Activated naive CD8-positive, alpha-beta T cell treated with anti-CD3 and anti-CD28 coated beads for 36 hours (primary cell): Measurements from ENCODE around the gene TFPI. TPM values are rescaled to one million over a fixed set of nuclear protein-coding genes. Genes with fewer than 3 reads are reported as not detected.
A peak's percentile ranks its signal among the peaks of the same experiment; 100 is the strongest.

Experiments used
- DNase-seq: peaks from one replicate; pipeline ENCODE4 v3.0.0; 2021
- H3K27ac Mint-ChIP-seq: one replicate; pipeline ENCODE4 v1.8.0; 2022; ENCODE audit warnings: mild to moderate bottlenecking, moderate library complexity, mixed read lengths
- H3K27me3 Mint-ChIP-seq: one replicate; pipeline ENCODE4 v1.8.0; 2022; ENCODE audit warnings: mild to moderate bottlenecking, mixed read lengths
- H3K36me3 Mint-ChIP-seq: one replicate; pipeline ENCODE4 v1.8.0; 2021; ENCODE audit warnings: mild to moderate bottlenecking, mixed read lengths
- H3K4me1 Mint-ChIP-seq: one replicate; pipeline ENCODE4 v1.8.0; 2021; ENCODE audit warnings: mixed read lengths
- H3K4me3 Mint-ChIP-seq: one replicate; pipeline ENCODE4 v1.8.0; 2022; ENCODE audit warnings: mild to moderate bottlenecking, moderate library complexity, mixed read lengths
- H3K9me3 Mint-ChIP-seq: one replicate; pipeline ENCODE4 v1.8.0; 2022; ENCODE audit warnings: mixed read lengths
- total RNA-seq, 2 experiments: library from RNA; stranded (reverse); gene quantifications; one replicate each; pipeline ENCODE4 v1.2.3, GENCODE V29; 2021

The TFPI gene
- total RNA-seq, 2 experiments from 2014 or later: not detected

DNA sequence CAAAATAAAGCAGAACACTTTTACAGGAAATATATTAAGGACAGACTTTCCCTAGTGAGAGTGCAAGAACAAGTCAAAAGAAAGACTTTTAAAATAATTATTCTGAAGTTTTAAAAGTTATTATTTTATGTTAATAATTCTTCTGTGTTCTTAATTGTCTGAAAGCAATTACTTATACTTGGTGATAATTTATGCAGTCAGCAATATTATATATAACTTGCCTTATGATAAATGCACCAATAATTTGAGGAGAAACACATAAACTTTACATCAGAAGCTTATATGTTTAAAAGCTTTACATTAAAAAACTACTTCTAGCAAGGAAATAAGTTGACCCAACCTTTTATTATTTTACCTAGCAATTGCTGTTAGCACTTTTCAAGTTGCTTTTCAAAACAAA, 102.7 kb downstream of the TFPI start:
- no peak overlapping the region for H3K4me3 Mint-ChIP-seq

DNA sequence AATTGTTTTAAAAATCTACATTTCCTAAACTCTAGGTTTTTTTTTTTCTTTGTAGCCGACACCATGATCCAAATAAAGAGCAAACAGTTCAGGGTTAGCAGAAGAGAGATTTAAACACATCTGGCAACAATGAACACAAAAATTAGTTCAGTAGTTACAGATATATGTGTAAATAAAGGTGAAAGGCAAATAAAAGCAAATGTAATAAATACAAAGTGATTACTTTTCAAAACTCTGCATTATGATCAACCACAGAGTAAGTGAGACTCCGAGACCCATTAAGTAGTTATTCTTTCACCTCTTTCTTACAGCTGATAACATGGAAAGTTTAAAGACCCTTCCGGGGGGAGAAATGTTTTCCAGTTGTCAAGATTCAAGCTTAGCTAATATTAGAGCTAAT, 106.9 kb downstream of the TFPI start:
- H3K4me1 Mint-ChIP-seq: peaks cover 6% of the 10 kb centered on the region
- no peaks in the 10 kb centered on the region for H3K27me3 Mint-ChIP-seq
- no peak overlapping the region for H3K27ac Mint-ChIP-seq
- no peak for DNase-seq
- no peaks in the 10 kb centered on the region for H3K36me3 Mint-ChIP-seq
- no peaks in the 10 kb centered on the region for H3K9me3 Mint-ChIP-seq
- H3K4me3 Mint-ChIP-seq: peak overlapping the region; percentile 32

More for the DNA sequence above, 102.7 kb downstream of the TFPI start:
- Mint-ChIP-seq H3K27ac (no peak overlapping the region), H3K4me1 (peaks cover 6% of the 10 kb centered on the region), H3K9me3 (no peaks in the 10 kb centered on the region), H3K36me3 (no peaks in the 10 kb centered on the region), H3K27me3 (no peaks in the 10 kb centered on the region)
- DNase-seq: no peak

DNA sequence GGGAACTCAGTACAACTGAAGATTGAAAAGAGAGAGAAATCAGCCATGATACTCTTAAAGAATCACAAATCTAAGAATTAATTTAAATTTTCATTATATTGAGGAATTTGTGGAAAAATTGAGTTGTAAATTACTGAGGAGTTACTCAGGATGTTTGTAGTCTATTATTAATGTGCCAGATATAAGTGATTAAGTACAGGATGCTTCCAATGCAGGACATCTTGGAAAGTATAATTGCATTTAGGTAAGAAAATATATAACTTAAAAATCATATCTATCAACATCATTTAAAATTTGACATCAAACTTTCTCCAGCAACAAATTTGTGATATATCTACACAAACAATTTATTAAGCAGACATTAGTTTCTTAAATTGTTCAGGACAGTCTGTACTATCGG, 107.5 kb downstream of the TFPI start:
- Mint-ChIP-seq H3K36me3 (no peaks in the 10 kb centered on the region), H3K9me3 (no peaks in the 10 kb centered on the region), H3K4me3 (no peak overlapping the region), H3K4me1 (peaks cover 6% of the 10 kb centered on the region), H3K27me3 (no peaks in the 10 kb centered on the region), H3K27ac (no peak overlapping the region)
- DNase-seq: no peak

DNA sequence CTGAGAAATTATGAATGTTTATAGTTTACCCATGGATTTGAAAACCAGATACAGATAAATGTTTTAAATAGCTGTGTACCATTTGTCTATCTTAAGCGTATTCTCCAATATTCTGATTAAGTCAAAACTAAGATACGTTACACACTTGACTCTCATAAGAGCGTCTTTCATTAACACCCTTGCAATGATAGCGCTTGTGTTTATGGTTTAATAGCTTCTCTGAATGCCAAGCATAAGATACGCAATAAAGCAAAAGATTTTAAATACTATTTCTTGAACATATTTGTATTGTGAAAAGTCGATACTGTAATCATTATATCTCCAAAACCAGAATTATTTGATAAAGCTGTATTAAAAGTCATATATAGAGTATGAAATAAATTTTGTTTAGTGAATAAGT, 109.2 kb downstream of the TFPI start:
- H3K4me3 Mint-ChIP-seq: no peak overlapping the region
- DNase-seq: no peak
- H3K36me3 Mint-ChIP-seq: no peaks in the 10 kb centered on the region
- H3K4me1 Mint-ChIP-seq: peaks cover 6% of the 10 kb centered on the region
- no peaks in the 10 kb centered on the region for H3K9me3 Mint-ChIP-seq
- no peaks in the 10 kb centered on the region for H3K27me3 Mint-ChIP-seq
- H3K27ac Mint-ChIP-seq: no peak overlapping the region

DNA sequence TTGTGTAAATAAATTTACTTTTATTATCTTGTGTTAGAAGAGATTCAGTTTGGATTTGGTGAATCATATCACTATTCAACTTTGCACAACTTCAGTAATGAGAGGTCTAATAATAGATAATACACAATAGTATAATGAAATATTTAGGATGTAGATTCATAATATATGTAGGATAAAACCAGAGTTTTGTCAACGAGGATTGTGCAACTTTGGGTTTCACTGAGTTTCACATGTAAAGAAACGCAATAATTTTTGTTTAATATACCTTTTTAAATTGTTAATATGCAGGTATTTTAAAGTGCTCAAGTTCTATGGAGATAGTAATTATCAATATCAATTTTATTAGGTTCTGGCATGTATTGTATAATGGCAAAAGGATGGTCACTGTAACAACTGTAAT, 111.5 kb downstream of the TFPI start:
- H3K4me3 Mint-ChIP-seq: no peak overlapping the region
- H3K27ac Mint-ChIP-seq: no peak overlapping the region
- no peak for DNase-seq
- H3K4me1 Mint-ChIP-seq: peaks cover 5% of the 10 kb centered on the region
- no peaks in the 10 kb centered on the region for H3K27me3 Mint-ChIP-seq
- H3K36me3 Mint-ChIP-seq: no peaks in the 10 kb centered on the region
- H3K9me3 Mint-ChIP-seq: no peaks in the 10 kb centered on the region

DNA sequence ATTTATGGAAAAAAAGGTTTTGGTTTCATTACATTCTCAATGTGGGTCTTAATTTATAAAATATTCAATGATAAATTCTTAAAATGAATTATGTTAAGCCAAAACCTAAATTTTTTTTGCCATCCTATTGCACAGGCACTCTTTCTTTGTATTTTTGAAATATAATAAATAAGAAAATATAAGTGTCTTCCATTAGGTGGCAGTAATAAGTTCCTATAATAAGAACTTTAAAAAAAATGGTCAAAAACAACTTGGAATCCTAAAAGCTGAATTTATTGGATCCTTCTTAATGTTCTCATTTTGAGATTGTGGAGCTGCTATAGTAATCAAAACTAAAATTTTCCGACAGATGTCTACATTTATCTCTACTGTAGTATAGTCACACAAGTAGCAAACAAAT, 111.9 kb downstream of the TFPI start:
- Mint-ChIP-seq H3K27ac (no peak overlapping the region), H3K4me1 (peaks cover 3% of the 10 kb centered on the region)

DNA sequence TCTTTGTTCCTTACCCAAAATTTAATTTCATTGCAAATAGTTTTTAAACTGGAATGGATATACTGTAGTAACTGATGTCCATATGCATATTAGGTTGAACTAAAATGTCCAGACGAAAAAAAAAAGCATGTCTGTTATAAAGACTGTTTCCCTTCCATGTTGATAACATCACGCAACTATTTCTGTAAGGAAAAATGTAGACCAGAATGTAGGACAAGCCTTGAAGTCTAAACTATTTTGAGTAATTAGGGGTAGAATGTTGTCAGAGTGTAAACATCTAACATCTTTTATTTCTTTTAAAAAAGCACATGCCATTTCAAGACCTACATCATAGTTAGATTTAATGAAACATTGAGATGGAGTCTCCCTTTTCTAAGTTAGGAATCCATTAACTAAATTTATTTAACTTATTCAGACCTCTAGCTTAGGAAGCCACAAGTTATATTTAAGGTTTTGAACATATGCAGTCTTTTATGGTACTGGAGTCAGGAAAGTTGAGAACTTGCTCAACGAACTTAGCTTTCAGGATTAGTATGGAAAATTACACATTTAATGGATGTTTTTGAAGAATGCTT, 114.0 kb downstream of the TFPI start:
- no peaks in the 10 kb centered on the region for H3K36me3 Mint-ChIP-seq
- H3K4me1 Mint-ChIP-seq: no peaks in the 10 kb centered on the region
- H3K4me3 Mint-ChIP-seq: no peak overlapping the region
- DNase-seq: no peak
- no peaks in the 10 kb centered on the region for H3K27me3 Mint-ChIP-seq
- no peaks in the 10 kb centered on the region for H3K9me3 Mint-ChIP-seq
- H3K27ac Mint-ChIP-seq: no peak overlapping the region

More for the DNA sequence above, 111.9 kb downstream of the TFPI start:
- Mint-ChIP-seq H3K9me3 (no peaks in the 10 kb centered on the region), H3K36me3 (no peaks in the 10 kb centered on the region), H3K4me3 (no peak overlapping the region), H3K27me3 (no peaks in the 10 kb centered on the region)
- DNase-seq: no peak

DNA sequence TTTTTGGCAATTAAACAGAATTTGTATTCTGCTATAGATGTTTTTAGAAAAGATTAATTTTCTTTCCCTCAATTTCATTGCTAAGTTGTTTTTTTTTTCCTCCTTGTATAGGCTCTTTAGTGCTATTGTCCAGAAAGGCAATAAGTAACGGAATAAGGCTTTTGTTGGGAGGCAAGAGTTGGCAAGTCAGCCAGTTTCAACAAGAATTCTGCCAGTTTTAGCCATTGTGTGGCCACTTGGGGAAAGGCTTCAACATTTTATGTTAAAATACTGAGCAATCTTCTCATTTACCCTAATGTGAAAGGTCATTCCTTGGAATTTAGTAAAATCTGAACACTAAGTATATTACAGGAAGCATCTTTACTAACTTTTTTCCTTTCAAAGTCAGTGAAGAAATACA, 115.8 kb downstream of the TFPI start:
- H3K27me3 Mint-ChIP-seq: no peaks in the 10 kb centered on the region
- H3K27ac Mint-ChIP-seq: no peak overlapping the region
- no peaks in the 10 kb centered on the region for H3K9me3 Mint-ChIP-seq
- H3K36me3 Mint-ChIP-seq: no peaks in the 10 kb centered on the region
- no peak for DNase-seq
- H3K4me1 Mint-ChIP-seq: peaks cover 3% of the 10 kb centered on the region
- H3K4me3 Mint-ChIP-seq: no peak overlapping the region

DNA sequence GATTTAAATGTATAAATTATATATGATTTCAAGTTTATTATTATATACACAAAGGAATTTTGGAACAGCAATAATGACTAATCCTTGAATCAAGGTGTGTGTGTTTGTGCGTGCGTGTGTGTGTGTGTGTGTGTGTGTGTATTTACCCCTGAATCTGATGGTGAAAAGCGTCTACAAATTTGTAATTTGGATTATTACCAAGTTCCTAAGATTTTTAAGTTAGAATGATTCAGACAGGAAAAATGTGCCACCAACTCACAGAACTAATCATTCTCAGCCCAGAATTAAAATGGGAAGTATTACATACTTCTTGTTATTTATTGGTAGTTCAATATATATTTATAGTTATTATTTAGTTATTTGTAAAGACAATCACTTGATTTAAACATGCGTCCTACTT, 118.5 kb downstream of the TFPI start:
- no peaks in the 10 kb centered on the region for H3K36me3 Mint-ChIP-seq
- H3K27me3 Mint-ChIP-seq: no peaks in the 10 kb centered on the region
- DNase-seq: no peak
- H3K27ac Mint-ChIP-seq: no peak overlapping the region
- no peak overlapping the region for H3K4me3 Mint-ChIP-seq
- peaks cover 3% of the 10 kb centered on the region for H3K9me3 Mint-ChIP-seq
- H3K4me1 Mint-ChIP-seq: peaks cover 3% of the 10 kb centered on the region

DNA sequence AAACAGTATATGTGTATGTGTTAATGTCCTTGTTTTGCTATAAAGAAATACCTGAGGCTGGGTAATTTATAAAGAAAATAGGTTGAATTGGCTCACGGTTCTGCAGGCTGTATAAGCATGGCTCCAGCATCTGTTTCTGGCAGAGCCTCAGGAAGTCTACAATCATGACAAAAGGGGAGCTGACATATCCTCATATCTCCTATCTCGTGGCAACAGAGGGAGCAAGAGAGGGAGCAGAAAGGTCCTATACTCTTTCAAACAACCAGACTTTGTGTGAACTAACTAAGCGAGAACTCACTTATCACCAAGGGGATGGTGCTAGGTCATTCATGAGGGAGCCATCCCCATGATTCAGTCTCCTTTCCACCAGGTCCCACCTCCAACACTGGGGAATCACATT, 119.2 kb downstream of the TFPI start:
- Mint-ChIP-seq H3K27me3 (no peaks in the 10 kb centered on the region), H3K4me3 (no peak overlapping the region), H3K4me1 (peaks cover 3% of the 10 kb centered on the region), H3K27ac (no peak overlapping the region), H3K36me3 (no peaks in the 10 kb centered on the region), H3K9me3 (peaks cover 3% of the 10 kb centered on the region)
- no peak for DNase-seq

DNA sequence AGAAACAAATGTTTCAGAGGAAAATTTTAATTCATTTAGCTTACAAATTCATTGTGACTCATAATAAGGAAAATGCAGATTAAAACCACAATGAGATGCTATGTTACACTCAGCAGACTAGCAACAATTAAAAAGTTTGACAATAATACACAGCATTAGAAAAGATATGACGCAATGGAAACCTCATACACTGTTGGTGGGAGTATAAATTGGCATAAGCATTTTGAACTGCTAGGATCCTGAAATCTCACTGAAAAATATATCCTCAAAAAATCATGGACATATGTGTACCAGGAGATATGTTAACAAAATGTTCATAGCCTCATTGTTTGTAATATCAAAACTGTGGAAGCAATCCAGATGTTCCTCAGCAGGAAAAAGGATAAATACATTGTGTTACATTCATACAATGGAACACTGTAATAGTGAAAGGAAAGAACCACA, 119.9 kb downstream of the TFPI start:
- Mint-ChIP-seq H3K9me3 (peaks cover 3% of the 10 kb centered on the region), H3K27ac (no peak overlapping the region), H3K36me3 (no peaks in the 10 kb centered on the region), H3K4me3 (no peak overlapping the region), H3K4me1 (peaks cover 3% of the 10 kb centered on the region), H3K27me3 (no peaks in the 10 kb centered on the region)
- DNase-seq: no peak

DNA sequence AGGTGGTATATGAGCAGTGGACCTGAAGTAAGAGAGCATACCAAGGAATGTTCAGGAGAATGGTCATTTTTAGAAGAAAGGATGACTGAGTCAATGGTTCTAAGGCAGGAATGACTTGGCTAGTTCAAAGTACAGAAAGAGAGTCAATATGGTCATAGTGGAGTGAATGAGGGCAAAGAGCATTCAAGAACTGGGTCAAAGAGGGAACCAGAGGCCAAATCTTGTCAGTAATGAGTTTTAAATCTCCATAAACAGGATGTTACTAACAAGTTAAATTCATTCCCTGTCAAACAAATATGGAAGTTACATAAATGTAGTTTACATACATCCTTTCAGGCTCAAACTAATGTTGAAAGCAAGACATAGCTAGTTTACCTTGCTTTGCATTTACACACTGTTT, 122.3 kb downstream of the TFPI start:
- Mint-ChIP-seq H3K9me3 (peaks cover 3% of the 10 kb centered on the region), H3K36me3 (no peaks in the 10 kb centered on the region), H3K4me1 (peaks cover 3% of the 10 kb centered on the region), H3K27ac (no peak overlapping the region), H3K4me3 (no peak overlapping the region), H3K27me3 (no peaks in the 10 kb centered on the region)
- no peak for DNase-seq

DNA sequence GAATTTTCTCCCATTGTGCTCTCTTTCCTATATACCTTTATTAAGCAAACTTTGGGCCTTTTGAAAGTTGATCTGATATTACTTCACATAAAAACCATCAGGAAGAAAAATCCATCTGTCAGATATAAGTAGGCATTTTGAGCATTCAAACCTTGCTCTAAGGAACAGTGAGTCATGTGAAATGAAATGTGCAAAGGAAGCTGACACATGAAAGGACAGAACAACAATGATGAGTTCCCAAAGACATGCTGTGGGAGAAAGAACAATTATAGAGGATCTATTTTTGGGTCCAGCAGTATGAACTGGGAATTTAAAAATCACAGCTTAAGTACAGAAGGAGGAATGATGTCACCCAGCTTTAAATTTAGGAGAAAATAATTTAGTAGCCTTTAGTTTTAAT, 124.2 kb downstream of the TFPI start:
- peaks cover 3% of the 10 kb centered on the region for H3K4me1 Mint-ChIP-seq
- no peaks in the 10 kb centered on the region for H3K27me3 Mint-ChIP-seq
- H3K36me3 Mint-ChIP-seq: no peaks in the 10 kb centered on the region

DNA sequence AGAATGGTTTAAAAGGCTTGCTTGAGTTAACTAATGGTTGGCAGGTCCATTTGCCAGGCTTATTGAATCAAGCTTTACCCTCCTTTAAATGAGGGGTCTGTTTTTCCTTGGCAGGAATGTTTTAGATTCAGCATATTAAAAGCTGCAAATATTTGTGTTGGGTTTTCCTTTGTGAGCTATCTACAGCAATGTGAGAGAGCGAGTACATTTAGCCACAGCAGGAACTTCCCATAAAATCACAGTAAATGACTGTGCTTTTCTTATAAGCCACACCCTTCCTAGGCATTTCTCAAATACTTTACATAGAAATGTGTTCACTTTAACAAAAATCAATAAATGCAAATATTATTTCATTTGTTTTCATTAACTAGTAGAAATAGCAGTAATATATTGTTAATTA, 130.1 kb downstream of the TFPI start:
- Mint-ChIP-seq H3K9me3 (no peaks in the 10 kb centered on the region), H3K4me3 (no peak overlapping the region), H3K27me3 (no peaks in the 10 kb centered on the region), H3K4me1 (no peaks in the 10 kb centered on the region), H3K36me3 (no peaks in the 10 kb centered on the region), H3K27ac (no peak overlapping the region)
- no peak for DNase-seq

More for the DNA sequence above, 124.2 kb downstream of the TFPI start:
- peaks cover 3% of the 10 kb centered on the region for H3K9me3 Mint-ChIP-seq
- no peak overlapping the region for H3K4me3 Mint-ChIP-seq
- H3K27ac Mint-ChIP-seq: no peak overlapping the region
- no peak for DNase-seq

DNA sequence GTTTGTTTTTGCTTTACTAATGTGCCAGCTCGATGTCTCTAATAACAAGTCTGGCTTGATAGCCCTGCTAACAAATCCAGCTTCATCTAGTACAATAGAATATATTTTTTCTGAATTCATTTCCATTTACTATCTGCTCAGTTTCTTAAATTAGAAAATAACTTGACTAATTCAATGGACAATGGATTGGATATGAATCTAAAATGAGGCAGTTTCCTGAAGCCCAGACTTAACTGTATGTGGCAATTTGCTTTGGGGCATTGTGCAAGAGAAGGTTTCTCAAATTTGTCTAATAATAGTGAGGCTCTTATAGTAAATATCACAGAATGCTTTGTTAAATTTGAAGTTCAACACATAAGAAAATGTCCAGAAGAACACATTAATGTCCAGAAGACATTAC, 132.0 kb downstream of the TFPI start:
- DNase-seq: no peak
- Mint-ChIP-seq H3K36me3 (no peaks in the 10 kb centered on the region), H3K27ac (no peak overlapping the region), H3K27me3 (no peaks in the 10 kb centered on the region), H3K4me3 (no peak overlapping the region), H3K4me1 (no peaks in the 10 kb centered on the region), H3K9me3 (no peaks in the 10 kb centered on the region)

DNA sequence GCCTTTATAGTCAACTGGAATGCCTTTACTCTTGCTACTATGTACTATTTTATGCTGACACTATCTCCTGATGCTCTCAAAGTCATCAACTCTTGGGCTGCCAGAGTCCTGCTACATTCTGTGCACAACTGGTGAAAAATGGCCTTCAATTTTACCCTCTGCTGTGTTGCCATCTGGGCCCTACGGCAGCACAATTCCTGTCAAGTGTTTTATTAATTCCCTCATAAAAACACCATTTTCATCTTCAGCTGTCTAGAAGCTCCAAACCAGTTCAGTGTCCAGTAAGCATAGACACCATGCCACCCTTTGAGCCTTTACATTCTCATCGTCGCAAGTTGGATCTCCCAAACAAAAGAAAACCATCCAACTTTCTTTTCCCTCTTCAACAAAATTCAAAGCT, 132.7 kb downstream of the TFPI start:
- Mint-ChIP-seq H3K4me3 (no peak overlapping the region), H3K9me3 (no peaks in the 10 kb centered on the region), H3K27ac (no peak overlapping the region), H3K4me1 (no peaks in the 10 kb centered on the region), H3K27me3 (no peaks in the 10 kb centered on the region), H3K36me3 (no peaks in the 10 kb centered on the region)
- no peak for DNase-seq

DNA sequence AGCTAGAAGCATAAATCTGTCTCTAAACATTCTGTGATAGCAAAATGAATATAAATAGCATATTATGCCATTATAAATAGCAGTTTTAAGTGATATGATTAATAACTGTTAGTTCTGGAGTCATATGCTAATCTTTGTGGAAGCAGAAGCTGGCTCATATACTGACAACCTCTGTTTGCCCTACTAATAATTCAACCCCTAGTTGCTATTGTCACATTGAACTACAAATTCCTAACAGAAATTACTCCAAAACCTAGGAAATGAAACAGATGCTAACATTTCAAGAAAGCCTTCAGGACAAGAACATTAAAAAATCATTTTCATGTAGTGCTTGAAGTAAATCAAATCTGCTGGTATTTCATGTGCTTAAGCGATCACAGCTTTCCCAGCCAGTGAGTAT, 134.4 kb downstream of the TFPI start:
- no peaks in the 10 kb centered on the region for H3K27me3 Mint-ChIP-seq
- H3K4me3 Mint-ChIP-seq: no peak overlapping the region
- no peak overlapping the region for H3K27ac Mint-ChIP-seq
- no peaks in the 10 kb centered on the region for H3K36me3 Mint-ChIP-seq
- no peak for DNase-seq
- H3K9me3 Mint-ChIP-seq: no peaks in the 10 kb centered on the region
- no peaks in the 10 kb centered on the region for H3K4me1 Mint-ChIP-seq
